Muscle layer of duodenum (tissue), 2 donors: ENCODE measurements around the gene BCL11B.

Experiments
- H3K27ac ChIP-seq: one replicate; pipeline ENCODE4 v1.7.0; 2013; ENCODE audit warnings: mild to moderate bottlenecking, low read length
- H3K27me3 ChIP-seq: one replicate; pipeline ENCODE4 v1.7.0; 2013; ENCODE audit warnings: low read depth, mild to moderate bottlenecking, control low read depth, low read length
- H3K36me3 ChIP-seq, 2 donors: one replicate each; pipeline ENCODE4 v1.7.0; 2013; ENCODE audit warnings: low read length in 2 of 2, control low read depth in 1 of 2, mild to moderate bottlenecking in 1 of 2; ENCODE audit not compliant: insufficient read depth in 2 of 2, control insufficient read depth in 1 of 2
- H3K4me1 ChIP-seq, 2 donors: one replicate each; pipeline ENCODE4 v1.7.0; 2013; ENCODE audit warnings: low read length in 2 of 2, mild to moderate bottlenecking in 2 of 2, control low read depth in 1 of 2, moderate library complexity in 1 of 2; ENCODE audit not compliant: insufficient read depth in 2 of 2, control insufficient read depth in 1 of 2
- H3K4me3 ChIP-seq, 2 donors: one replicate each; pipeline ENCODE4 v1.7.0; 2013; ENCODE audit warnings: low read length in 2 of 2, low read depth in 1 of 2, mild to moderate bottlenecking in 1 of 2
- H3K9me3 ChIP-seq, 2 donors: one replicate each; pipeline ENCODE4 v1.7.0; 2013; ENCODE audit warnings: low read length in 2 of 2, control low read depth in 1 of 2, mild to moderate bottlenecking in 1 of 2; ENCODE audit not compliant: control insufficient read depth in 1 of 2
- donor health status: healthy.

The BCL11B gene

DNA sequence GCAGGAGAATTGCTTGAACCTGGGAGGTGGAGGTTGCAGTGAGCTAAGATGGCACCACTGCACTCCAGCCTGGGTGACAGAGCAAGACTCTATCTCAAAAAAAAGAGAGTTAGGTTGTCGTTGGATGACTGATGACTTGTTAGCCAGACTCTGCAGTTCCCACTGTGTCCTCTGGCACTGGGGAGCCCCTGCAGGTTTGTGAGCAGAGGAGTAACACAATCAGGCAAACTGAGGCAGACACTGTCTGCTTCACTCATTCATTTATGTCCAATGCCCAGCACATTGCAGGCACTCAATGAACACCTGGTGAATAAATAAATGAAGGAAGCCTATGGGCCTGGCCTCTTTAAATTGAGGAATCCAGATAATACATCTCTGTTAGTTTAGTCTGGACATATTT is 41.2 kb upstream of the BCL11B start:
- Histone ChIP-seq H3K27me3 (no peaks in the 10 kb centered on the region), H3K9me3 (peaks cover 0 to 6% of the 10 kb centered on the region in 2 donors), H3K36me3 (no peaks in the 10 kb centered on the region), H3K4me1 (no peaks in the 10 kb centered on the region), H3K27ac (no peak overlapping the region), H3K4me3 (no peak overlapping the region)

DNA sequence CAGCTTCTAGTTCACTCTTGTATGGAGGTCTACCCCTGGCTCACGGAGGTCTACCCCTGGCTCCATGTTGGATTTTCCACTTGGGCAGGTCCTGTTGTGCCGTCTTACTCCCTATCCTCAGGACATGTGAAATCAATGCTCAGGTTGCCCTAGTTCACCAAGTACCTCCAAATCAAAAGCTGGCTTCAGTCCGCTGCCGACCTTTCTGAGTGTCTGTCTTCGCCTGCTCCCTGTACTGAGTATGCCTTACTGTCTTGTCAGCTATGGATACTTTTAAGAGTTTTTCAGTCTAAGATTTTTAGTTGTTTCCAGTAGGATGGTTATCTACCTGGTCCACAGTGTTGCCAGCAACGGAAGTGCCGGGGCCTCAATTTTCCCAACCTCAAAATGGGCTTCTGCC is 40.1 kb upstream of the BCL11B start:
- no peaks in the 10 kb centered on the region for H3K27me3 ChIP-seq
- H3K9me3 ChIP-seq = peaks cover 0 to 6% of the 10 kb centered on the region in 2 donors
- no peak overlapping the region for H3K4me3 ChIP-seq
- no peaks in the 10 kb centered on the region for H3K4me1 ChIP-seq
- H3K27ac ChIP-seq = no peak overlapping the region
- H3K36me3 ChIP-seq = no peaks in the 10 kb centered on the region

DNA sequence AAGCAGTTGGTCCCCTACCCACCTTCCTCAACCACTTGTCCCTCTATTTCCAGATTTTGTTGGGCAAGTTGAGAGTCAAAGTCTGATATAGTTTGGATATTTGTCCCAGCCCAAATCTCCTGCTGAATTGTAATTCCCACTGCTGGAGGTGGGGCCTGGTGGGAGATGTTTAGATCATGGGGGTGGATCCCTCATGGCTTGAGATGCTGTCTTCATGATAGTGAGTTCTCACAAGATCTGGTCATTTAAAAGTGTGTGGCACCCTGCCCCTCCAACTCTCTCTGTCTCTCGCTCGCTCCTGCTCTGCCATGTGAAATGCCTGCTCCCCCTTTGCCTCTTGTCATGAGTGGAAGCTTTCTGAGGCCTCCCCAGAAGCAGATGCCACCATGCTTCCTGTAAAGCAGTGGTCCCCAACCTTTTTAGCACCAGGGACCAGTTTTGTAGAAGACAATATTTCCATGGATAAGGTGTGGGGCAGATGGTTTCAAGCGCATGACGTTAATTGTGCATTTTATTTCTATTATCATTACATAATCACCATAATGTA is 37.3 kb upstream of the BCL11B start:
- no peak overlapping the region for H3K4me3 ChIP-seq
- no peaks in the 10 kb centered on the region for H3K4me1 ChIP-seq
- H3K36me3 ChIP-seq = no peaks in the 10 kb centered on the region
- H3K27me3 ChIP-seq = no peaks in the 10 kb centered on the region
- no peak overlapping the region for H3K27ac ChIP-seq
- peaks cover 0 to 6% of the 10 kb centered on the region in 2 donors for H3K9me3 ChIP-seq

DNA sequence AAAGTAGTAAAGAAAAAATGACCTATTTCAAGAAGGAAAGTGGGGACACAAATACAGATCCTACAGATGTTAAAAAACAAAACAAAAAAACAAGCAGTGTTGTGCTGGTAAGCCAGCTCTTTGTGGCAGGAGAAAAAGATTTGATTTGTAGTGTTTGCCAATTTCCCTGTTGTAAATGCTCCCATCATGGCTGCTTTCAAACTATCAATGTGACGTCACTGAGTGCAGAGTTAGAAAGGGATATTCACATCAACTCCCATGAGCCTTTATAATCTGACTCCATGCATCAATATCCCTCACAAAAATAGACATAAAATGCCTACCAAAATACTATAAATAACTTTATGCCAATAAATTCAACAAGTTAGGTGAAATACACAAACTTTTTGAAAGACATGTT is 32.2 kb upstream of the BCL11B start:
- Histone ChIP-seq H3K27ac (no peak overlapping the region), H3K4me3 (no peak overlapping the region), H3K36me3 (no peaks in the 10 kb centered on the region), H3K27me3 (no peaks in the 10 kb centered on the region), H3K4me1 (no peaks in the 10 kb centered on the region), H3K9me3 (peaks cover 0 to 2% of the 10 kb centered on the region in 2 donors)

DNA sequence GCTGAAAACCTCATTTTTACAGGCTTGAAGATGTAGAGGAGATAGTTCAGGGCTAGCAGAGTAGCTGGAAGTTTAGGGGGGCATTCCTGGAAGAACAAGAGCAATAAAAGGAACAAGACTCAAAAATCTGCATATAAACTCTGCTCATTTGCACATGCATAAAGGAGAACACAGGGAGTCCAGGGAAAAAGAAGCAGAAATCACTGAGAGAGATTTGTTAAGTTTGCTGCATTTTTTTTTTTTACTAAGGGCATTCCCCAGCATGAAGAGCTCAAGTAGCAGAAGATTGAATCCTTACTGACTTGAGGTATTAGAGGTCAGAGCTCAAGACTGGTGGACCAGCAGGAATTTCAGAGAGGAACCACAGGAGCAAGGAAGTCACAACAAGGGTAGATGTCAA is 28.2 kb upstream of the BCL11B start:
- Histone ChIP-seq H3K9me3 (peaks cover 0 to 5% of the 10 kb centered on the region in 2 donors), H3K4me1 (no peaks in the 10 kb centered on the region), H3K27ac (no peak overlapping the region), H3K36me3 (no peaks in the 10 kb centered on the region), H3K27me3 (no peaks in the 10 kb centered on the region), H3K4me3 (no peak overlapping the region)

DNA sequence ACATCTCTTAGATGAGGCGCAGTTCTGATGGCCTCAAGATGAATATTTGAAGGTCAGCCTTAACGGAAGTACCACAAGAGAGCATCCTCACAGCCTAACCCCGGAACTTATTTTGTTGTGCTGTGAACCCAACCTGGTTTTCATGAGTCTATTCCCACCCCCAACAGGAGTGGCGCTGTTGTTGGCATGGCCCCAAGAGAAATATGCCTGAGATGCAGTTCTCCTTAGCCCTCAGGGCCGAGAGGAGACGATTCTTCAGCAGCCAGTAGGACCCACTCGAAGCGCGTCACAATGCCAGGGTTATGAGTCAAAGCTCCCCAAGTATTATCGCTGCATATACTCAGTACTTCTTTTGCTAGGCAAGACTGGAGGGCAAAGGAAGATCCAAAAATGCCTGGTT is 24.5 kb upstream of the BCL11B start:
- H3K4me1 ChIP-seq = no peaks in the 10 kb centered on the region
- no peak overlapping the region for H3K4me3 ChIP-seq
- H3K27me3 ChIP-seq = no peaks in the 10 kb centered on the region
- peaks cover 0 to 5% of the 10 kb centered on the region in 2 donors for H3K9me3 ChIP-seq
- H3K27ac ChIP-seq = no peak overlapping the region
- no peaks in the 10 kb centered on the region for H3K36me3 ChIP-seq

DNA sequence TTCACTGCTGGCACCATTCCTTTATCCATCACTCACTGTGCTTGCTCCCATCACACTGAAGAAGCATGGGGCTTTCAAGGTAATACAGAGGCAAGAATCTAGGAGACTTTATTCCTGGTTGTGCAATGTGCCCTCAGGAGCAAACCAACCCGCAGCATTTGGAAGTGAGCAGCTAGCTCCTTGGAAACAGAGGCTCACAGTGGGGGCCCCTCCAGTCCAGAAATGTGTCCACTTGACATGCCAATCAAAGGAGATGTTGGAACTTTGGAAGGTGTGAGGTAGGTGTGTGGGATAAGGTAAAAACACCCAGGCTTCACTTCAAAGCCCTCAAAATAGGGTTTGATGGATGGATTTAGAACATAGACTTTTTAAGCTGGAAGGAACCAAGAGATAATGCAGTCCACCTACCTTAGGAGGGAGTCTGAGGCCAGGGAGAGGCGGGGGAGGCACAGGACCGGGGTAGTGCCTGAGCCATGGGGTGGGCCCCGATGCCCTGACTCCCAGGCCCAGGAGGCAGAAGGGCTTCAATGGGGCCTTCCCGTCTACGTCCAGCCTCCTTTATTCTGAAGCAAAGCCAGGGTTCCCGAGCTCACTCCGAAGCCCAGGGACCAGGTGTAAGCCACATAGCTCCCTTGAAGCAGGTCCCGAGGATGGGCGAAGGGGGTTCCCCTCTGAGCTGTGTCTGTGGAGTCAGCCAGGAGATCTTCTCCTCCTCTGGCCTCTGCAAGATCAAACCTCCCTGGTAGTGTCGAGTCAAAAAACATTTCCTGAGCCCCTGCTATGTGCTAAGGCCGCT is 17.6 kb upstream of the BCL11B start:
- no peaks in the 10 kb centered on the region for H3K36me3 ChIP-seq
- H3K4me3 ChIP-seq = no peak overlapping the region
- no peaks in the 10 kb centered on the region for H3K27me3 ChIP-seq
- H3K4me1 ChIP-seq = no peaks in the 10 kb centered on the region
- H3K9me3 ChIP-seq = no peaks in the 10 kb centered on the region
- no peak overlapping the region for H3K27ac ChIP-seq

DNA sequence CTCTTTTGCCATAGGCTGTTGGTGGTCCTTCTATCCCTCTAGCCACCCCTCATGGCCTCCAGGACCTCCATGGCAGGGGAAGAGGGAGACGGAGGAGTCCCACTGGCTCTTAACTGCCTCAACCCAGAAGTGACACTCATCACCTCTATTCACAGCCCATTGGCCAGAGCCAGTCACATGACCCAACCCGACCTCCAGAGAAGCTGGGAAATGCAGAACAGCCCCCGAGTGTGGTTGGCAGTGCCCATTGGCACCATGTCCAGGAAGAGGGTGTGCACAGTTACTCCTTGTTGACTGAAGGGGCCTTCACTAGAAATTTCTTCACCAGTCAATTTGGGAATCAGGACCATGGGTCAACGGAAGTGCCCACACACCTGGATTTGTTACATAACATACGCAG is 17.0 kb upstream of the BCL11B start:
- Histone ChIP-seq H3K27me3 (no peaks in the 10 kb centered on the region), H3K4me1 (no peaks in the 10 kb centered on the region), H3K27ac (no peak overlapping the region), H3K9me3 (no peaks in the 10 kb centered on the region), H3K4me3 (no peak overlapping the region), H3K36me3 (no peaks in the 10 kb centered on the region)

DNA sequence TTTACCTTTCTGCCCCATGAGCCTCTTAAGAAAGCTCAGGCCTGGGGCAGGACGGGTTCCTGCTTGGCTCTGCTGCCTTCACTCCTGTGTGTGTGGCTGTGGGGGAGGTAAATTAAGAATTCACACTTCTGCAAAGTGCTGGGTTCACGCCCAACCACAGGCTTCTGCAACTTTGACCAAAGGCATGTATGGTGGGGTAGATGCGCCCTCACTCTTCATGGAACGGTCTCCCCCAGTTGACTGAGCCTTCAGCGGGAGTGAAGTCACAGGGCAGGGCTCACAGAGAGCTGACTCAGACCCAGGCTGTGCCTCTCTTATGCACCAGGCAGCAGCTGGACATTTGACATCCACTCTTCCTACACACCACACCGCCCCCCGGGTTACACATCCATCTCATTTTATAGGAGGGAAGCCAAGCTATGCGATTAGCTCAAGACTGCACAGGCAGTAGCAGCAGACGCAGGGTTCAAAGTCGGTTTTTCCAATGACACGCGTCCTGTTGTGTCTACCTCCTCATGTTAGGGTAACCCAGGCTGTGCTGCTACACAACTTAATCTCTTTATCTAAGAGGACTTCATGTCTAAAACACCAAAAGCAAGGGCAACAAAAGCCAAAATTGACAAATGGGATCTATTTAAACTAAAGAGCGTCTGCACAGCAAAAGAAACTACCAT is 15.4 kb upstream of the BCL11B start:
- no peaks in the 10 kb centered on the region for H3K27me3 ChIP-seq
- H3K9me3 ChIP-seq = no peaks in the 10 kb centered on the region
- no peaks in the 10 kb centered on the region for H3K36me3 ChIP-seq
- H3K4me1 ChIP-seq = no peaks in the 10 kb centered on the region
- no peak overlapping the region for H3K27ac ChIP-seq
- no peak overlapping the region for H3K4me3 ChIP-seq

DNA sequence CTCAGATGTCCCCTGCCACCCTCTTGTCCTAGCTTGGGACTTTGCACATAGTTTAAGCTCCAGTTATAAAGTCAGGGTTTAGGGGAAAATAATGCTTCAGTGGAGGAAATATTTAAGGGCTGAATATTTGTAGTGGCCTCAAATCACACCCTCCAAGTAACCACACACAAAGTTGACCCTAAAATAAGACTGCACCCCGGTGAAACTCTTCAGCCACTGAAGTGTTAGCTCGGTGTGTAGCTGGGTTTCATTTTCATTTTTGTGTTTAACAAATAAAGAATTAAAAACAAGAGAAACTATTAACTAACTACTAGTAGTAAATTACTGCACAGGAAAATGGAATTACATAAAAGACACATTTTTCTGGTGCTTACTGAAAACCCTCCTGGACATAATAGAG is 14.8 kb upstream of the BCL11B start:
- Histone ChIP-seq H3K9me3 (no peaks in the 10 kb centered on the region), H3K36me3 (no peaks in the 10 kb centered on the region), H3K4me1 (no peaks in the 10 kb centered on the region), H3K4me3 (no peak overlapping the region), H3K27me3 (no peaks in the 10 kb centered on the region), H3K27ac (no peak overlapping the region)

DNA sequence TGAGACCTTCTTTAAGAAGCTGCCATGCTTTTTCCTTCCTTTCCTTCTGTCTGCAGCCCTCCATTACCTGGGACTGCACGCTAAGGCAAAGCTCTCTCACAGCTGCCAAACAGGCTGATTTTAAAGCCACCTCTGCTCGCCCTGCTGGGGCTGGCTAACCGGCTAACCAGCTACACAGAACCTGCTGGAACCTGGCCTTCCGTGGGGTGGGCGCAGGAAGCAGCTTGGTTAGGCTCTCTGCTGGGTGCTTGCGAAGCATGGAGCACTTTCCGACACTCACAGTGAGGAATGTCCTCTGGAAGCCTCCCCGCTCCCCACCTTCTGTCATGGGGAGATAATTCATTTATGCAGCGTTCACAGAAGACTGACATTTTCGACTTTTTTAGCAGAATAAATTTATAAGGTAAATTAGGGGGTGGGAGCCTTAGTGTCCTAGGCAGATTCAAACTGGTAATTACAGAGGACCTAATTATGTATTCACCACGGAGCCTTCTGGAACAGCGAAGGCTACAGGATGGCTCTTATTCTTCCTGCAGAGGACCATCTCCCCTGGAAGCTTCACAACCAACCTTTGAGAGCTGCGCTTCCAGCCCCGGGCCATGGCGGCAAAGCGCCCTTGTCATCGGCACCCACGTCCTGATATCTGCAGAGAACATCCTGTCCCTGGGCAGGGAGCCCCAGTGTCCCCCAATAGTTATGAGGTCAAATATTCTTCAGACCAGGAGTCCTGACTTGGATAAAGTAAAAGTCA is 12.4 kb upstream of the BCL11B start:
- H3K27ac ChIP-seq = no peak overlapping the region
- no peaks in the 10 kb centered on the region for H3K27me3 ChIP-seq
- H3K4me3 ChIP-seq = no peak overlapping the region
- H3K36me3 ChIP-seq = no peaks in the 10 kb centered on the region
- H3K4me1 ChIP-seq = no peaks in the 10 kb centered on the region
- no peaks in the 10 kb centered on the region for H3K9me3 ChIP-seq
